ENCODE results near the gene CELF2.
A peak's percentile ranks its signal among the peaks of the same experiment; 100 is the strongest.

CELF2 gene

DNA sequence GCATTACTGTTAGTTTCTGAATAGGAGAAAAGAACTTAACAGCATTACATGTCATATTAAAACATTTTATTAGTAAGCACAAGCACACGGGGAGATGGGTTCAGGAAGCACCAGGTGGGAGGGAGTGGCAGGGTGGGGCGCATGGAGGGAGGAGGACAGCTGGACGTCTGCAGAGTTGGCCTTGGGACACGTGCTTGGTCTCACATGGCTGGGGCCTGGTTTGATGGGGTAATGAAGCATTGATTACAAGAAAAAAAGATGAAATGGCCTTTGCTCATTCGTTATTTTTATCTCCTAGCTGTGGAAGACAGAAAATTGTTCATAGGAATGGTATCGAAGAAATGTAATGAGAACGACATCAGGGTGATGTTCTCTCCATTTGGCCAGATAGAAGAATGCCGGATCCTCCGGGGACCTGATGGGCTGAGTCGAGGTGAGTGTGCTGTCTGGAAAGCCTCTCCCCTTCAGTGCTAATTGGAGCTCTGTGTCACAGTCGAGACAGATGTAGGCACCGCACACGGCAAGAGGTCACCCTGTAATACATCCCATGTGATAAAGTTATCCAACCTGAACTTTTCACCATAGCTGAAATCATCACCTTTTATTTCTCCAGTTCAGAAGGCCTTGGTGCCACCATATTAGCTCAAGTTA lies 239.9 kb downstream of the CELF2 start:
- H3K9me3 ChIP-seq (ENCODE audit: control insufficient read depth, insufficient read depth, low read length) = no peaks in the 10 kb centered on the region
- no peak for TF ChIP-seq EZH2phosphoT487 (IDR thresholded peaks at IDR 0.05; ENCODE audit: borderline replicate concordance, low read length)
- TF ChIP-seq CTCF (IDR thresholded peaks at IDR 0.05; ENCODE audit: low read depth, low read length, poor library complexity, severe bottlenecking) = no peak
- H3K9me2 ChIP-seq (replicated peaks; ENCODE audit: control insufficient read depth, low read length) = no peaks in the 10 kb centered on the region
- no peaks in the 10 kb centered on the region for H4K20me1 ChIP-seq (ENCODE audit: control insufficient read depth, insufficient read depth, low read depth, low read length)
- H3F3A ChIP-seq (ENCODE audit: control insufficient read depth, insufficient read depth) = peaks cover 3% of the 10 kb centered on the region; the same call in 1 of the 2 replicates
- no peaks in the 10 kb centered on the region for H3K36me3 ChIP-seq (ENCODE audit: control insufficient read depth, low read length)
- no peak overlapping the region for H3K27ac ChIP-seq (ENCODE audit: low read depth, low read length)
- peaks cover 95% of the 10 kb centered on the region for H3K4me1 ChIP-seq (ENCODE audit: control insufficient read depth, low read length)
- H3K79me2 ChIP-seq (ENCODE audit: control insufficient read depth, low read length) = no peaks in the 10 kb centered on the region
- peak overlapping the region; percentile 40 for H3K4me2 ChIP-seq (ENCODE audit: low read length)
- peaks cover 8% of the 10 kb centered on the region; the same call in 1 of the 2 replicates for H3K27me3 ChIP-seq (ENCODE audit: control insufficient read depth, low read length)
- peak overlapping the region; percentile 9; the same call in 1 of the 2 replicates for H3K4me3 ChIP-seq (ENCODE audit: low read length)

DNA sequence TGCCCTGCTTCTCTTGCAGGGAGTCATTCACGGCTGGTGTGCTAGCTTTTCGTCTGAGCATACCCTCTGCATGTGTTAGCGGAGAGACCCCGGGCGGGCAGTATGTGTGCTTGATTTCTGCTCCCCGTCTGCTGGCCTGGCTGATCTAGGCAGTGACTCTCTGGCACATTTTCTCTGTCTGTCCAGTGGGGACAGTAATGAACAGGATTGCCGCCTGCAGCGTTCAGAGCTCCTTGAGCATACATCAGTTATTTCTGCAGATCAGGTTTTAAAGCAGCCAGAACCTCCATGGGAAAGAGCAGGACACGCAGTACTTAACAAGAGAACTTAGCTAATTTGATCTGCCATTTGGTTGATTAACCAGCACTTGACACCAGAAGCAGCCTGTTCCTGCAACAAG lies 242.5 kb downstream of the CELF2 start:
- Histone ChIP-seq H3K36me3 (ENCODE audit: control insufficient read depth, low read length) (no peaks in the 10 kb centered on the region), H3K27ac (ENCODE audit: low read depth, low read length) (no peak overlapping the region), H3K9me3 (ENCODE audit: control insufficient read depth, insufficient read depth, low read length) (no peaks in the 10 kb centered on the region), H3K79me2 (ENCODE audit: control insufficient read depth, low read length) (no peaks in the 10 kb centered on the region), H3K4me1 (ENCODE audit: control insufficient read depth, low read length) (peaks cover 95% of the 10 kb centered on the region), H4K20me1 (ENCODE audit: control insufficient read depth, insufficient read depth, low read depth, low read length) (no peaks in the 10 kb centered on the region), H3K27me3 (ENCODE audit: control insufficient read depth, low read length) (no peaks in the 10 kb centered on the region), H3K9me2 (replicated peaks; ENCODE audit: control insufficient read depth, low read length) (no peaks in the 10 kb centered on the region), H3F3A (ENCODE audit: control insufficient read depth, insufficient read depth) (peaks cover 3% of the 10 kb centered on the region; the same call in 1 of the 2 replicates), H3K4me3 (ENCODE audit: low read length) (no peak overlapping the region), H3K4me2 (ENCODE audit: low read length) (no peak overlapping the region)
- TF ChIP-seq CTCF (IDR thresholded peaks at IDR 0.05; ENCODE audit: low read depth, low read length, poor library complexity, severe bottlenecking) (no peak), EZH2phosphoT487 (IDR thresholded peaks at IDR 0.05; ENCODE audit: borderline replicate concordance, low read length) (no peak)

GRCh38 chr10:11261143-11261542 lies 243.5 kb downstream of the CELF2 start:
- H3K27ac ChIP-seq (ENCODE audit: low read depth, low read length) = no peak overlapping the region
- no peaks in the 10 kb centered on the region for H4K20me1 ChIP-seq (ENCODE audit: control insufficient read depth, insufficient read depth, low read depth, low read length)
- H3K4me3 ChIP-seq (ENCODE audit: low read length) = no peak overlapping the region
- H3K27me3 ChIP-seq (ENCODE audit: control insufficient read depth, low read length) = no peaks in the 10 kb centered on the region
- H3K79me2 ChIP-seq (ENCODE audit: control insufficient read depth, low read length) = no peaks in the 10 kb centered on the region
- no peak for TF ChIP-seq CTCF (IDR thresholded peaks at IDR 0.05; ENCODE audit: low read depth, low read length, poor library complexity, severe bottlenecking)
- no peak for TF ChIP-seq EZH2phosphoT487 (IDR thresholded peaks at IDR 0.05; ENCODE audit: borderline replicate concordance, low read length)
- H3K9me2 ChIP-seq (replicated peaks; ENCODE audit: control insufficient read depth, low read length) = no peaks in the 10 kb centered on the region
- H3K4me1 ChIP-seq (ENCODE audit: control insufficient read depth, low read length) = peaks cover 94% of the 10 kb centered on the region
- peak overlapping the region; percentile 43 for H3K4me2 ChIP-seq (ENCODE audit: low read length)
- no peaks in the 10 kb centered on the region for H3K36me3 ChIP-seq (ENCODE audit: control insufficient read depth, low read length)
- peaks cover 2% of the 10 kb centered on the region; the same call in 1 of the 2 replicates for H3F3A ChIP-seq (ENCODE audit: control insufficient read depth, insufficient read depth)
- H3K9me3 ChIP-seq (ENCODE audit: control insufficient read depth, insufficient read depth, low read length) = no peaks in the 10 kb centered on the region

All from DOHH2 (cell line).